Effector memory CD4-positive, alpha-beta T cell (primary cell): ENCODE results near the gene DOK5.

ENCODE experiments used
- DNase-seq, 3 donors: peaks; one replicate each; pipeline ENCODE4 v3.0.0-alpha.2; 2020
- H3K27ac ChIP-seq: 2 replicates; pipeline ENCODE4 v1.7.0; 2013; ENCODE audit warnings: mild to moderate bottlenecking, low read length, moderate library complexity; ENCODE audit not compliant: insufficient read depth, poor library complexity, severe bottlenecking
- H3K27me3 ChIP-seq: replicated peaks from 2 replicates; pipeline ENCODE4 v1.7.0; 2013; ENCODE audit warnings: mild to moderate bottlenecking, low read length; ENCODE audit not compliant: insufficient read depth, control insufficient read depth, poor library complexity, severe bottlenecking
- H3K36me3 ChIP-seq: 2 replicates; pipeline ENCODE4 v1.7.0; 2013; ENCODE audit warnings: mild to moderate bottlenecking, low read length, moderate library complexity; ENCODE audit not compliant: control insufficient read depth, insufficient read depth
- H3K4me1 ChIP-seq: 2 replicates; pipeline ENCODE4 v1.7.0; 2013; ENCODE audit warnings: low read length, mild to moderate bottlenecking; ENCODE audit not compliant: control insufficient read depth, insufficient read depth, poor library complexity, severe bottlenecking
- H3K4me3 ChIP-seq: 2 replicates; pipeline ENCODE4 v1.7.0; 2013; ENCODE audit warnings: low read length, low read depth, mild to moderate bottlenecking; ENCODE audit not compliant: insufficient read depth, poor library complexity, severe bottlenecking
- H3K9me3 ChIP-seq: 2 replicates; pipeline ENCODE4 v1.7.0; 2013; ENCODE audit warnings: mild to moderate bottlenecking, low read length, moderate library complexity; ENCODE audit not compliant: control insufficient read depth

DOK5 gene

DNA sequence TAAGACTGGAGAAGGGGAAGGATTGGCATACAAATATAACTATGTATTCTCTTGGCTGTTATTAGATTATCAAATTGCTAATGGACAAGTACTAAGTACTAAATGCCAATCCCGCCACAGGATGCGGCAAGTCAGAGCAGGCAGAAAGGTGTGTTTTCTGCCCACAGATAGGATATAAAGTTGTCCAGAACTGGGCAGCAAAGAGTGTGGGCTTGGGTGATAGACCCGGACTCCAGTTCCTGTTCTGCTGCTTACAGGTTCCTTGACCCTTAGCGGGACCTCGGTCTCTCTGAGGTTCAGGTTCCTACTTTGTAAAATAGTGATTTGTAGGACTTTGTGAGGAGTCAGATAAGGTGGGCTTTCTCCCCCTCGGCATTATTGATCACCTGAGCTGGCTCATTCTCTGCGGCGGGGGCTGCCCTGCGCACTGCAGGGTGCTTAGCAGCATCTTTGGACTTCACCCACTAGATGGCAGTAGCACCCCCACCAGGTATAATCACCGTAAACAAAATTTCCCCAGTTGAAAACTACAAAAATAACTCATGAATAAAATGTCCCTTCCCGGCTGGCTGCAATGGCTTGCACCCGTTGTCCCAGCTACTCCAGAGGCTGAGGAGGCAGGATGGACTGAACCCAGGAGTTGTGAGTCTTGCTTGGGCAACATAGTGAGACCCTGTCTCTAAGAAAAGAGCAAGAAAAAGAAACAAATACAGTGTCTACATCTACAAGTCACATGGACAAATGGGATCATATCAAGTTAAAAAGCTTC lies 193.1 kb downstream of the DOK5 start:
- DNase-seq: no peak
- Histone ChIP-seq H3K36me3 (no peaks in the 10 kb centered on the region), H3K9me3 (no peaks in the 10 kb centered on the region), H3K4me1 (no peaks in the 10 kb centered on the region), H3K27me3 (peaks cover 3% of the 10 kb centered on the region), H3K27ac (no peak overlapping the region), H3K4me3 (no peak overlapping the region)

- Histone ChIP-seq H3K27ac (no peak overlapping the region), H3K4me3 (no peak overlapping the region), H3K4me1 (no peaks in the 10 kb centered on the region), H3K9me3 (no peaks in the 10 kb centered on the region), H3K36me3 (no peaks in the 10 kb centered on the region), H3K27me3 (peaks cover 3% of the 10 kb centered on the region)
- no peak for DNase-seq
Observed at GRCh38 chr20:54669040-54669363, 193.6 kb downstream of the DOK5 start.

GRCh38 chr20:54678253-54678652 lies 202.9 kb downstream of the DOK5 start:
- H3K27me3 ChIP-seq: no peaks in the 10 kb centered on the region
- no peaks in the 10 kb centered on the region for H3K4me1 ChIP-seq
- H3K4me3 ChIP-seq: no peak overlapping the region
- no peak overlapping the region for H3K27ac ChIP-seq
- no peaks in the 10 kb centered on the region for H3K36me3 ChIP-seq
- DNase-seq: no peak
- H3K9me3 ChIP-seq: no peaks in the 10 kb centered on the region

DNA sequence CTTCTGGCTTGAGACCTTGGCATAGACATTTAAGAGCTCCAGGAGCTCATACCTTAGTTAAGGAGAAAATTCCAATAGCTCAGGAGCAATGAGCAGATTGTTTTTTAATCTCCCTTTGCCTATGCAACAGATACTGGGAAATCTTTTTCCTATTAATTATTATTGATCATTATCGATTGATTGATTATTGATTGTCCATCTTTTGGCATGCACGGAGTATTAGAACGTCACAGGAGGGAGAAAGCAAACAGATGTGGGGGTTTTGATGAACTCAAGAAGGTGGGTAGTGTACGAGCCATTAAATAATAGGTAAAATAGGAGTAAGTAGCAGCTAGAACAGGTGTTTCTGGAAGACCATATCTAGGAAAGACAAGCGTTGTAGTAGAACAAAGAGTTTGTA lies 205.0 kb downstream of the DOK5 start:
- H3K27ac ChIP-seq: no peak overlapping the region
- no peak overlapping the region for H3K4me3 ChIP-seq
- no peak for DNase-seq
- H3K27me3 ChIP-seq: no peaks in the 10 kb centered on the region
- H3K9me3 ChIP-seq: no peaks in the 10 kb centered on the region
- H3K4me1 ChIP-seq: no peaks in the 10 kb centered on the region
- H3K36me3 ChIP-seq: no peaks in the 10 kb centered on the region

GRCh38 chr20:54680872-54681619 lies 205.7 kb downstream of the DOK5 start:
- Histone ChIP-seq H3K4me1 (no peaks in the 10 kb centered on the region), H3K36me3 (no peaks in the 10 kb centered on the region), H3K27ac (no peak overlapping the region), H3K9me3 (no peaks in the 10 kb centered on the region), H3K27me3 (no peaks in the 10 kb centered on the region), H3K4me3 (no peak overlapping the region)
- no peak for DNase-seq

DNA sequence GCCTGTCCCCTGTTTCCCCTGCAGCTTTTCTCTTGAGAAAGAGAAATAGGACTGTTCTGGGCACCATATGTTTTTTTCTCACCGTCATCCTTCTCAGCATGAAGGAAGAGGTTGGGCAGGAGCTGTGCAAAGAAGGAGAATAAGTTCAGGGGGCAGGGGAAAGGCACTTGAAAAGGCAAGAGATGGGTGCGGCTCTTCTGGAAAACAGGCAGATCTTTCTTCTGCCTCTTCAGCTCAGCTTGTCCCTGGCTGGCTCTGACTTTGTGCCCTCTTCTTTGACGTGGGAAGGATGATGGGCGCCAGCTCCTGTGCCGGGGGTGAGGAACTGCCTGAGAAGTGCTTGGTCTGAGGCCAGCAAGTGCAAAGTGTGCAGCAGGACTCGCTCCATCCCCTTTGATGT lies 206.5 kb downstream of the DOK5 start:
- H3K4me1 ChIP-seq: no peaks in the 10 kb centered on the region
- H3K27me3 ChIP-seq: no peaks in the 10 kb centered on the region
- no peak overlapping the region for H3K4me3 ChIP-seq
- H3K27ac ChIP-seq: no peak overlapping the region
- H3K9me3 ChIP-seq: no peaks in the 10 kb centered on the region
- H3K36me3 ChIP-seq: no peaks in the 10 kb centered on the region
- DNase-seq: no peak

DNA sequence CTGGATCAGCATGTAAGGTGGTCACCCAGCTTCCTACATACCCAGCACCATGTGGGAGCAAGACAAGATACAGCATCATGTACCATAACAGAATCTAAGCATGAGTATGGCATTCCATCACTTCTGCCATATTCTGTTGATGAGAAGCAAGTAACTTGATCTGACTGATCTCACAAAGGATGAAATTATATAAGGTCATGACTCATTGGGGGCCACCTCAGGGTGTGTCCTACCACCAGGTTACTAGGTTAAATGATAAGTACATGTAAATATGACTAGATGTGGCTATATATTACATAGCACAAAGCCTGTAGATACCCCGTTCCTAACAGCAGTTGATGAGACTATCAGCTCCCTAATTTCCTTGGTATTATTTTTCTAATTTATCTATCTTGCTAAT lies 213.1 kb downstream of the DOK5 start:
- no peaks in the 10 kb centered on the region for H3K4me1 ChIP-seq

GRCh38 chr20:54690323-54690722 lies 214.9 kb downstream of the DOK5 start:
- DNase-seq: no peak
- Histone ChIP-seq H3K27me3 (no peaks in the 10 kb centered on the region), H3K27ac (no peak overlapping the region), H3K9me3 (no peaks in the 10 kb centered on the region), H3K4me3 (no peak overlapping the region), H3K36me3 (no peaks in the 10 kb centered on the region), H3K4me1 (no peaks in the 10 kb centered on the region)

More for the DNA sequence above, 213.1 kb downstream of the DOK5 start:
- Histone ChIP-seq H3K36me3 (no peaks in the 10 kb centered on the region), H3K9me3 (no peaks in the 10 kb centered on the region), H3K27ac (no peak overlapping the region), H3K27me3 (no peaks in the 10 kb centered on the region), H3K4me3 (no peak overlapping the region)
- DNase-seq: no peak

DNA sequence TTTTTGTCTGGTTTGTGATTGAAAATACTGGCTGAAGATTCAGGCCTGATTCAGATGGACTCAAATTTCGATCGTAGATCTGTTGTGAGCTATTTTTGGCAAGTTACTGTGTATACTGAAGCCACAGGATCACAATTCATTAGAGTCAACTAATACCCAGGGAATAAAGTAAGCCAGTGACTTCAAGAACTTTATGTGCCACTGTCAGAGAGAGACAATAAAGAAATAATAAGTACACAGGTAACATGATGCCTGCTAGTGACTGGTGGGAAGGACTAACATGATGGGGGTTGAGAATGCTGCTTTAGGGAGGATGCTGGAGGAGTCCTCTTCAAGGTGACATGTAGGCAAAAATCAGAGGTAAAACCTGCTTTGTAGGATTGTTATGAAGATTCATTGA lies 215.9 kb downstream of the DOK5 start:
- no peak for DNase-seq
- H3K27me3 ChIP-seq: no peaks in the 10 kb centered on the region
- H3K27ac ChIP-seq: no peak overlapping the region
- no peaks in the 10 kb centered on the region for H3K9me3 ChIP-seq
- no peaks in the 10 kb centered on the region for H3K36me3 ChIP-seq
- H3K4me1 ChIP-seq: no peaks in the 10 kb centered on the region
- no peak overlapping the region for H3K4me3 ChIP-seq

DNA sequence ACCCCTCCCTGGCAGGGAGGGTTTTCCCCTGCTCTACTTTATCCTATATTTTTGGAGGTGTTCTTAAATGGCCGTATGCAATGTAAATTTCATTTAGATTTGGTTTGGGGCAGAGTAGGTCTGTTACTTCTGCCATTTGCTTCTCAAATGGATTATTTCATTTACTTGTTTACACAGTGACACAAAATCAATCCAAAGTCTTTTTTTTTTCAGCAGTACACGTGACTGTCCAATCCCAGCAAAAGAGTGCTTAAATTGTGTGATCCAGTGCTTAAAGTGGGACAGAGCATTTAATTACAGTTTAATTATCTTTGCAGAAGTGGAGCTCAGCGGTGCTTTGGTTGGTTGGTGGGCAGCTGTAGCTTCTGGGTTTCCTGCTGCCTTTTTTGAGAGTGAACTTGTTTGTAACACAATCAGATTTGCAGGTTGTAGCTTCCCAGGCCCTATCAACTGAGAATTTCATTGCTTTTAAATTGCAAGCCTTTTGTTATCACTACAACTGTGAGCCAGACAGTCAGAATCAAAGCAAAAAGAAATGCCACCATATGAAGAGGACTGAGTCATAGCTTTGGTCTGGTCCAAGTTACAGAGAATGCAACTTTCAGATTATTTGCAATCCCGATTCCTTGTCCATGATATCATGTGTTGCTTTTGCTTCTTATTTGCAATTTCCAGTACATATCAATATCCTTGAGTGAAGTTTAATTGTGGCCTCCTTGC lies 216.9 kb downstream of the DOK5 start:
- H3K36me3 ChIP-seq: no peaks in the 10 kb centered on the region
- no peaks in the 10 kb centered on the region for H3K4me1 ChIP-seq
- no peak overlapping the region for H3K4me3 ChIP-seq
- H3K27me3 ChIP-seq: no peaks in the 10 kb centered on the region
- H3K9me3 ChIP-seq: no peaks in the 10 kb centered on the region
- DNase-seq: no peak
- H3K27ac ChIP-seq: no peak overlapping the region
